ENCODE measurements around the gene ARFGAP2.

The ARFGAP2 gene

GRCh38 chr11:47186700-47187695 lies 10.3 kb upstream of the ARFGAP2 start:
- DNase-seq, result peak; percentile 64

- peak; percentile 66 for DNase-seq
Observed at GRCh38 chr11:47186076-47186699, 9.5 kb upstream of the ARFGAP2 start, which contains the start of gene PACSIN3. TSS of gene PACSIN3 (minus strand) at chr11:47186434. CDS start at chr11:47182727, 3,707 bp downstream.

- no peak for DNase-seq
Observed at GRCh38 chr11:47185305-47186075, 8.8 kb upstream of the ARFGAP2 start.

- no peak for DNase-seq
Observed at GRCh38 chr11:47184711-47185304, 8.1 kb upstream of the ARFGAP2 start.

GRCh38 chr11:47183969-47184368 lies 7.3 kb upstream of the ARFGAP2 start:
- no peak for DNase-seq

GRCh38 chr11:47183031-47183856 lies 6.6 kb upstream of the ARFGAP2 start:
- DNase-seq, result no peak

- DNase-seq, result no peak
Observed at GRCh38 chr11:47182380-47182779, 5.7 kb upstream of the ARFGAP2 start.

- no peak for DNase-seq
Observed at GRCh38 chr11:47181271-47181670, 4.6 kb upstream of the ARFGAP2 start.

GRCh38 chr11:47180006-47180787 lies 3.5 kb upstream of the ARFGAP2 start:
- no peak for DNase-seq

GRCh38 chr11:47179655-47179991 lies 2.9 kb upstream of the ARFGAP2 start:
- peak; percentile 50 for DNase-seq

- no peak for DNase-seq
Observed at GRCh38 chr11:47178737-47179654, 2.3 kb upstream of the ARFGAP2 start.

- no peak for DNase-seq
Observed at GRCh38 chr11:47178316-47178715, 1.6 kb upstream of the ARFGAP2 start.

- DNase-seq, result no peak
Observed at GRCh38 chr11:47177846-47178245, 1.2 kb upstream of the ARFGAP2 start.

GRCh38 chr11:47177229-47177845 lies 658 bp upstream of the ARFGAP2 start:
- DNase-seq, result peak; percentile 77

- no peak for DNase-seq
Observed at GRCh38 chr11:47175746-47176327, 842 bp downstream of the ARFGAP2 start.

- DNase-seq, result no peak
Observed at GRCh38 chr11:47172740-47173336, 3.8 kb downstream of the ARFGAP2 start.

- no peak for DNase-seq
Observed at GRCh38 chr11:47171856-47172255, 4.8 kb downstream of the ARFGAP2 start.

- no peak for DNase-seq
Observed at GRCh38 chr11:47171061-47171838, 5.4 kb downstream of the ARFGAP2 start.

Data from CD4-positive, alpha-beta T cell treated with Interleukin-6 for 4 hours (primary cell).